ENCODE measurements around the gene OR52R1.

OR52R1 gene

GRCh38 chr11:4797206-4797605 is 7.0 kb downstream of the OR52R1 start:
- DNase-seq (ENCODE audit: low read depth in 1 of 2, low spot score in 1 of 2) = no peak

GRCh38 chr11:4782454-4782853 is 21.7 kb downstream of the OR52R1 start:
- DNase-seq (ENCODE audit: low read depth in 1 of 2, low spot score in 1 of 2) = no peak
- no peaks in the 10 kb centered on the region for H3K27me3 ChIP-seq (ENCODE audit: insufficient read depth, poor library complexity, severe bottlenecking)
- H3K4me3 ChIP-seq (replicated peaks; ENCODE audit: insufficient read depth, low read length) = no peak overlapping the region
- no peak overlapping the region for H3K27ac ChIP-seq (replicated peaks)
- TF ChIP-seq CTCF (IDR thresholded peaks at IDR 0.05; ENCODE audit: insufficient read depth, low read length) (no peak), POLR2AphosphoS5 (IDR thresholded peaks at IDR 0.05; ENCODE audit: low read depth) (no peak), GABPA (IDR thresholded peaks at IDR 0.05; ENCODE audit: low read depth) (no peak), REST (IDR thresholded peaks at IDR 0.05; ENCODE audit: insufficient replicate concordance, low read depth) (no peak), SPI1 (IDR thresholded peaks at IDR 0.05; ENCODE audit: borderline replicate concordance, low read depth) (no peak)

More at GRCh38 chr11:4797206-4797605, 7.0 kb downstream of the OR52R1 start:
- H3K27me3 ChIP-seq (ENCODE audit: insufficient read depth, poor library complexity, severe bottlenecking) = peaks cover 2% of the 10 kb centered on the region
- no peak for TF ChIP-seq GABPA (IDR thresholded peaks at IDR 0.05; ENCODE audit: low read depth)
- TF ChIP-seq REST (IDR thresholded peaks at IDR 0.05; ENCODE audit: insufficient replicate concordance, low read depth) = no peak
- no peak for TF ChIP-seq CTCF (IDR thresholded peaks at IDR 0.05; ENCODE audit: insufficient read depth, low read length)
- no peak for TF ChIP-seq POLR2AphosphoS5 (IDR thresholded peaks at IDR 0.05; ENCODE audit: low read depth)
- TF ChIP-seq SPI1 (IDR thresholded peaks at IDR 0.05; ENCODE audit: borderline replicate concordance, low read depth) = no peak
- no peak overlapping the region for H3K27ac ChIP-seq (replicated peaks)
- H3K4me3 ChIP-seq (replicated peaks; ENCODE audit: insufficient read depth, low read length) = no peak overlapping the region

DNA sequence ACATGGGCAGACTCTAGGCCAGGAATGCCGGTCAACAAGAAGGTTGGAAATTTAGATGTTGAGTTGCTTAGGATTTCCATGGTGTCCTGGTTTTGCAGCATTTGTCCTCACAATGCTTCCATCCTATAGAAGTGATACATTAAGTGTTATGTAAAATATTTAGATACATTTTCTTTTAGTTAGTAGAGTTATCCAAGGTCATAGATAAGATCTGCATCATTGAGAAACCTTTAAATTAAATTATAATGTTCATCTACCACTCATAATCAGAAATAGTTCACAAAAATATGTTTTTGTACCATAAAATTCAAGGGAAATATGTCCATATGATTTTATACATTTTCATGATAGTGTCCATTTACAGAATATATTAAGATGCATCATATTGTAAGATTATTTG is 34.3 kb downstream of the OR52R1 start, which contains the start of gene OR51F1:
TSS of gene OR51F1 (minus strand) at position 101 of the 400 bp plus-strand sequence. CDS start at position 101, 0 bp downstream.
- no peak within 1 kb of the TSS for H3K27ac ChIP-seq (replicated peaks)
- no peak for DNase-seq (ENCODE audit: low read depth in 1 of 2, low spot score in 1 of 2)
- no peak within 1 kb of the TSS for H3K4me3 ChIP-seq (replicated peaks; ENCODE audit: insufficient read depth, low read length)
- peaks cover 2% of the 10 kb centered on the region for H3K27me3 ChIP-seq (ENCODE audit: insufficient read depth, poor library complexity, severe bottlenecking)
- TF ChIP-seq SPI1 (IDR thresholded peaks at IDR 0.05; ENCODE audit: borderline replicate concordance, low read depth) = no peak
- TF ChIP-seq CTCF (IDR thresholded peaks at IDR 0.05; ENCODE audit: insufficient read depth, low read length) = no peak
- TF ChIP-seq REST (IDR thresholded peaks at IDR 0.05; ENCODE audit: insufficient replicate concordance, low read depth) = no peak
- TF ChIP-seq GABPA (IDR thresholded peaks at IDR 0.05; ENCODE audit: low read depth) = no peak
- TF ChIP-seq POLR2AphosphoS5 (IDR thresholded peaks at IDR 0.05; ENCODE audit: low read depth) = no peak

All from HL-60 (cell line).